ENCODE results near the gene GPD1. TPM values are rescaled to one million over a fixed set of nuclear protein-coding genes. Genes with fewer than 3 reads are reported as not detected.

GPD1 gene
- 39.9 and 54.1 TPM in 2 replicates for total RNA-seq
- polyA plus RNA-seq (2012): 4.8 TPM

DNA sequence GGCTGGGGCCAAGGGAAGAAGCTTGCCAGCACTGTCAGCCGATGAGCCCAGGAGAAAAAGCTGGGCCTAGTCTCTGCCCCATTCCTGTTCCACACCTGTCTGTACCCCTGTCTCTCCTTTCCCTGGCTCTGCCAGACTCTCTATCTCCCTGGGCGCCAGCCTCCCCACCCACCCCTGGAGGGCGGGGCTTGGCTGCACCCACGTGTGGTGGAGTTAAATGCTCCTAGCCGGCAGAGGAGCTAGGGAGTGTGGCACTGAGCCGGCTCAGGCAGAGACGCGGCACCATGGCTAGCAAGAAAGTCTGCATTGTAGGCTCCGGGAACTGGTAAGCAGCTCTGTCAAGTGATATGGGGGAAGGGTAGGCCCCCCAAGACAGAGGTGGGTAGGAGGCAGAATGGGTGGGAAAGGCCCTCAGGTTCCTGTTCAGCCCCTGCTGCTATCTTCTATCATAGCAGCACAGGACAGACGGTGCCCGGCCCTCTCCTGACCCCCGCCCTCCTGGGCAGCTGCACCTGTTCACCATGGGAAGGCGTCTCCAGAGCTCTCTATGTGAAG, at the start of gene GPD1:
TSS of gene GPD1 (plus strand) at position 242 of the 555 bp plus-strand sequence. CDS start at position 285, 43 bp downstream.
- peak; percentile 78 for DNase-seq (ENCODE audit: low read depth)

DNA sequence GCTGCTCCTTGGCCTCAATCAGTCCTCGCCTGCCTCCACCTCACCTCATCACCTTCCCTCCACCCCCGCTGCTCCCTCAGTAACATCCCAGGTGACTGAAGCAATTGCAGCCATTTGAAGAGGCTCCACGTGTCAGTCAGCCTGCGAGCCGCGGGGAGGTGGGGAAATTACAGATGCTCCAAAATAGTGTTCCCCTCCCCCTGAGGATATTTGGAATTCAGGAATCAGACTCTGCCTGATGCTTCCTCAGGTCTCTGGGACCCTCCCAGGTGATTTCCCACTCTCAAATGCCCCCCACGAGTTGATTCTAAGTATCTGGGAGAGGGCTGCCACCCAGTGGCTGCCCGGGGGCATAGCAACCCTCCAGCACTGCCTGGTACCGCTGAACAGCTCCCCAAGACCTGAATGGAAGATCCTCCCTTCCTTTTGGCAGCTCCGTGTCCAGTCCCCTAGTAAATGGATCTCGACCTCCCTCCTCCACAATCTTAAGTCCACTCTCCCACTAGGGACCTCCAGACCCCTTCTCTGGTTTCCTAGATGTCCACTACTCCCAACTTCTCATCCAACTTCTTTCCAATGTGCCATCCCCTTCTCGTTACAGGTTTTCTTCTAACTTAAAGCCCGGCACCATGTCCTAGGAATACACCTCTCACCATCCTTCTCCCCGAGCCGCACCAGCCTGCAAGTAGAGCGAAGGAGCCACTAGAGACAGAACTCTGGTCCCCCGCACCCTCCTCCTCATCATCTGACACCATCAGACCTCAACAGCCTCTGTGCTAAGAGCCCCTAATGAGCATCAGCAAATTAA, 47.8 kb upstream of the GPD1 start:
- peak; percentile 50 for DNase-seq (ENCODE audit: low read depth)

DNA sequence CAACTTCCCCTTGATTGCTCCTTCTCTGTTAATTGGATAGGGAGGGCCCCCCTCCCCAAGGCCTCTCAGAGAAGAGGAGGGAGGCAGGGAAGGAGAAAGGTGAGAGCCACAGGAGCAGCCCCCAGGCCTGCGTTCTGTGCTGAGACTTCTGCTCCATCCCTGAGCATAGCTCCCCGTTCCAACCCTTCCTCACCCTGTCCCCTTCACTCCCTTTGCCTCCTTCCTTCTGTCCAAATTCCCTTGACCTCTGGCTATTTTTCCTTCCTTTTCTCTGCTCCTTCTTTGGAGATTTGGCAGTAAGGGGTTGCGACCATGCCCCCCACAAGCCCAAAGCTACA, 47.2 kb upstream of the GPD1 start:
- no peak for DNase-seq (ENCODE audit: low read depth)

DNA sequence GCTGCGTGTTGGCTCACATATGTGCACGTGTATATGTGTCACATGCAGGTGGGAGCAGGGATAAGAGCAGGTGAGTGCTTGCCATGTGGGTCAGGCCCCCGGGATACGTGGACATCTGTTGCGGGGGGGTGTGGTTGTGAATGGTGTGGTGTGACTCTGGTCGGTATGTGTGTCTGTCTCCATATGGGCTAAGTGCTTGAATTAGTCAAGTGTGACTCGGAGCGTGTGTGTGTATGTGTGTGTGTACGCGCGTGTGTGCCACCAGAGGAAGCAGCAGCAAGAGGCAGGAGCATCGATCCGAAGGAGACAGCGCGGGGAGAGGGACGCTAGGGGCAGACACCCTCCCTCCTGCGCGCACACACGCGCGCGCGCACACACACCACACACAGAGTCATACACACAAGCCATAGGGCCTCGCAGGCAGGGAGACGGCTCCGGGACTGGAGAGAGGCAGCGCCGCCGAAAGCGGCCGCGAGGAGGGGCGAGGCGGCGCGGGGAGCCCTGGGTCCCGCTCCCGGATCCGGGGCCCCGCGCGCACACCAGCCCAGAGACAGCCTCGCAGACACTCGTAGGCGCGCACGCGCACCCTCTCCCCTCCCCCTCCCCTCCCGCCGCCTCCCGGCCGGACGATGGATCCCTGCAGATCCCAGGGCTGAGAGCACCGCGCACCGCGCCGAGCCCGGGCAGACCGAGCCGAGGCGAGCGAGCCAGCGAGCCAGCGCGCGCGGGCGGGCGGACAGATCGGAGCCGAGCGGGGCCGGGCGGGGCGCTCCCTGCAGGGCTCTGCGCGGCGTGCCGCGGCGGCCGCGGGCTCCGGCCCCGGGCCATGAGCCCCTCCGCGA, 46.6 kb upstream of the GPD1 start, which contains the start of gene ASIC1:
TSS of gene ASIC1 (plus strand) at position 597 of the 842 bp plus-strand sequence. CDS start 1,171 bp downstream, outside the sequence.
- DNase-seq (ENCODE audit: low read depth): peak; percentile 77

DNA sequence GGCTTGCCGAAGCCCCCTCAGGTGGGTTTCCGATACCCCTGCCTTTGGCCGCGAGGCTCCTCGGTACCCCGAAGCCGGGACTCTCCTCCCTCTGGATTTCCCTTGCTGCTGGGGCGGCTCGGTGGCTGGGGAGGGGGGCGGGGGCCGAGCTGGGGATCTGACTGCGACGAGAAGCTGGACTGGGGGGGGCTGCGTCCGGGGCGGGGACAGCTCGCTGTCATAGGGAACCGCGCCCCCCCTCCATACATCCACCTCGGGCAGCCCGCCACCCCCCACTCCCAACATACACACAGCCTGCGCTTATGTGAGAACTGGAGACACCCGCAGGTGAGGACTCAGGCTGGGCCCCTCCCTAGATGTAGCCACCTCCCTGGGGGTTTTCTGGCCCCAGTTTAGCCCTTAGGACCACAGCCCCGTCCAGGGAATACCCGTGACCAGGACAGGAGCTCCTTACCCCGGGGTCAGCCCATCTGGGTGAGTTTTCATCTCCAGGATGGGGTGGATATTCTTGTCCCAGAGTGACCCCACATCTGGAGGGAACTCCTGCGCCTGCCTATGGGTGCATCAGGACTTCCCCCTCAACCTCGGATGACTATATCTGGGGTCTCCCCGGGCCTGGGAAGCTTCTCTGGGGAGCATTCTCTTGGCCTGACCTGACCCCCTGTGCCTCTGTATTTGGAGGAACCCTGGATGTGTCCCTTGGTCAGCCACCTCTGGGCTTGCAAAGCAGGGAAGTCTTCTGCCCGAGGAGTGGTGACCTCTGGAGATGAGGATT, 45.7 kb upstream of the GPD1 start:
- DNase-seq (ENCODE audit: low read depth): no peak

DNA sequence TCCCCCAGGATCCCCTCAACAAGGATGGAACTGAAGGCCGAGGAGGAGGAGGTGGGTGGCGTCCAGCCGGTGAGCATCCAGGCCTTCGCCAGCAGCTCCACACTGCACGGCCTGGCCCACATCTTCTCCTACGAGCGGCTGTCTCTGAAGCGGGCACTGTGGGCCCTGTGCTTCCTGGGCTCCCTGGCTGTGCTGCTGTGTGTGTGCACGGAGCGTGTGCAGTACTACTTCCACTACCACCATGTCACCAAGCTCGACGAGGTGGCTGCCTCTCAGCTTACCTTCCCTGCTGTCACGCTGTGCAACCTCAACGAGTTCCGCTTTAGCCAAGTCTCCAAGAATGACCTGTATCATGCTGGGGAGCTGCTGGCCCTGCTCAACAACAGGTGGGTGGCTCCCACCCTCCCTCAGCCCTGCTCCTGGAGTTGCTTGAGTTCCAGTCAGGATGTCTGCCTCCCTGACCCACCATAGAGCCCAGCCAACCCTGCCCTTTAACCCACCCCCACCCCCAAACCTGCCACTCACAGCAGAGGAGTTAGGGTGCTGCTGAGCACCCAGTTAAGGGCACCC, 45.0 kb upstream of the GPD1 start:
- no peak for DNase-seq (ENCODE audit: low read depth)

DNA sequence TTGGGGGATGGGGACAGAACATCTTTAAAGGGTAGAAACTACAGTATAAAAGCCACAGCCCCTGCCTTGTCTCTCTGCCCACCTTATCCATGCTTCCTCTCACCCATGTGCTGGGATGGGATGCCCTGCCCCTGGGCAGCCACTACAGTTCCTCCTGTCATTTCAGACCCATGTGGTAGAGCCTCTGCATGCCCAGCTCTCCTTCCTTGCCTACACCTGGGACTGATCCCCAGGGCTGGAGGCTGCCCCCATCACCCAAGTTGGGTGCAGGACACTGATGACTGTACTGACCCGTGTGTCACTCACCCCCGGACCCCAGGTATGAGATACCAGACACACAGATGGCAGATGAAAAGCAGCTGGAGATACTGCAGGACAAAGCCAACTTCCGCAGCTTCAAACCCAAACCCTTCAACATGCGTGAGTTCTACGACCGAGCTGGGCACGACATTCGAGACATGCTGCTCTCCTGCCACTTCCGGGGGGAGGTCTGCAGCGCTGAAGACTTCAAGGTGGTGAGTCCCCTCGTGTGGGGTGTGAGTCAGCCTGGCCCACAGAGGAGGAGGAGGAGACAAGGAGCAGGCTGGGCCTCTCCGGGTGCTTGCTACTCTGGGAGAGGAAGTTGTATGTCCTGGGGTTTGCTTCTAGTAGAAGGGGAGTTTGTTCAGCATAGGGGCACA, 44.2 kb upstream of the GPD1 start:
- no peak for DNase-seq (ENCODE audit: low read depth)

DNA sequence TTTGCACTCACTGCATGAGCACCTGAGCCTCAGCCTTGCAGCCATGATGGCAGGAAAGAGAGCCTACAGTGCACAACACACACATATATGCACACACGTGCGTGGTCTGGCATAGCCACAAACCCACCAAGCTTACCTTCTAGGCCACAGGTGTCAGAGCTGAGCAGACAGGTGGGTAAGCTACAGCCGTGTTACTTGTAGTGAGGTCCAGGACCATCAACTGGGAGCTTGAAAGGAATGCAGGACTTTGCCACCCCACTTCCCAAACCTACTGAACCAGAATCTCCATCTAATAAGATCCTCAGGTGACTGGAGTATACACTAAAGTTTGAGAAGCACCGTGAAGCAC, 43.7 kb upstream of the GPD1 start:
- no peak for DNase-seq (ENCODE audit: low read depth)

DNA sequence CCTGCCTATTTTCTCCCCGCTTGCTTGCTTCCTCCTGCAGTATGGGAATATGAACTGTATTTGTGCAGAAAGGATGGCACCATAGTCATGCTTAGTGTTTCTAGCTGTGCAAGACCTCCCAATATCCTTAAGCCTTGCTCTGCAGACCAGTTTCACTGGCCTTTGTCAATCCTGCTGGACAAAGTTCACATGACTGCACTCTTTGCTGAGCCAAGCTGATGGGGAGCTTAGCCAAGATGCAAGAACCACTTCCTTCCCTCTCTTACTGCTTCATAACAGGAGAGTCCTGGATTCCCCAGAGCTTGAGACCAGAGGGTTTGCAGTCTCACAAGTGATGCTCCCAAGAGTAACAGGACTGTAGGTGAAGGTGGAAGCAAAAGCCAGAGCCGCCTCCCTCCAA, 42.6 kb upstream of the GPD1 start:
- DNase-seq (ENCODE audit: low read depth): no peak

DNA sequence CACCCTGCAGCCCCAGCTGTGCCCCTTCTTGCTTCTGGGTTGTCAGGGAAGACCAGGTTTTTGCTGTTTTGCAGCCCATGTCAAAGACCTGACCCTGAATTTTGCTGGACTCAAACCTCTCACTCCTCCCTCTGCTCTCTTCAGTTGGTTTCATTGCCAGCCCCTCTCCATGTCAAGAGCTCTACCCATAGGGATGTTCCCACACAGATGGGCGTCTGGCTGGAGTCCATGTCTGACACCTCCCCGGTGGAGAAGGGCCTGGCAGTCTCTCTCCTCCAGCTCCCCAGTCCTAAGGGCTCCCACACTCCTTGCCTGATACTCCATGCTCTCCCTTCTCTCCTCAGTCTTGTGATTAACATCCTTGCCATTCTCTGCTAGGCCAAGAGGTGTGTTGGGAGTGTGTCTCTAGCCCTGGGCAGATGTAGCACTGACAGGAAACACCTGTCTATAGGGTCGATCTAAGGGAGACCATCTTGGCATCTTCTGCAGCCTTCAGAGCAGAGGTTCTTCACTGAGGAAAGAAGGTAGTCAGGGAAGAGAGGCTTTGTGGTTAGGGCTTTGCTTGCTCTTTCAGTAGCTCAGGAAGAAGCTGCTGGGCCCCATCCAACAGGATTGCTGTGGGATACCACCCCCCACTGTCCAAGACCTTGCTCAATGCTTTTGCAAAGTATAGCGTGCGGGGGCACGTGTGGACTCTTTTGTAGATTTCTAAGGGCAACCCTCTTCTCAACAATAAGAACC, 41.7 kb upstream of the GPD1 start:
- DNase-seq (ENCODE audit: low read depth): no peak

DNA sequence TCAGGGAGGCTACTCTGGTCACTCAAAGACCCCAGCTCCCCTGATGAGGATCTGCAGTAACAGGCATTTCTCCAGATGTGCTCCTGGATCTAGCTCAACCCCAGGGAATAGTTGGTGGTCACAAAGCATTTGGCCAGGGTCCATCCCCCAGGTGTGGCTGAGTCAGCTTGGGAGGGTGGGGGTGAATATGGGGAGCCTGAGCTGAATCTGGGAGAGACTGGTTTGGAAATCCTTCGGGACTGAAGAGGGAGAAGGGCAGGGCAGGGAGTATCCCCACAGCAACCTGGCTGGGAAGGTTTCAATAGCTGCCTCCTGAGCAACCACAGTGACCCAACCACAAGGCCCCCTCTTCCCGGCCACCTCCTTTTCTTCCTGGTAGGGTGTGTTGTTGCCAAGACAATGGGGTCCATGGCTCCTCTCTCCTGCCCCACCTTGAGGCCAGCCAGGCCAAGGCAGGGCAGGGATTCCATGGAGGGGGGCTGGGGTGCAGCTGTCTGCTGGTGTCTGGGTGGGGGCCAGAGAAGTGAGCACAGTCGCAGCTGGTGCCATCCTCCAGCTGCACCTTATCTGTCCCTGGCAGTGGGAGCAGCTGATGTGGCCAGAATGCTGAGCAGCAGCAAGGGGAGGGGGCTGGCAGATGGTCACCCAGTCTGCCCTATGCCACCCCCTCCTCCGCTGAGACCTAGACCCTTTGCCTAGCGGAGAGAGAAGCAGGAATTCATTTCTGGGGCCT, 40.9 kb upstream of the GPD1 start:
- DNase-seq (ENCODE audit: low read depth): peak; percentile 92

DNA sequence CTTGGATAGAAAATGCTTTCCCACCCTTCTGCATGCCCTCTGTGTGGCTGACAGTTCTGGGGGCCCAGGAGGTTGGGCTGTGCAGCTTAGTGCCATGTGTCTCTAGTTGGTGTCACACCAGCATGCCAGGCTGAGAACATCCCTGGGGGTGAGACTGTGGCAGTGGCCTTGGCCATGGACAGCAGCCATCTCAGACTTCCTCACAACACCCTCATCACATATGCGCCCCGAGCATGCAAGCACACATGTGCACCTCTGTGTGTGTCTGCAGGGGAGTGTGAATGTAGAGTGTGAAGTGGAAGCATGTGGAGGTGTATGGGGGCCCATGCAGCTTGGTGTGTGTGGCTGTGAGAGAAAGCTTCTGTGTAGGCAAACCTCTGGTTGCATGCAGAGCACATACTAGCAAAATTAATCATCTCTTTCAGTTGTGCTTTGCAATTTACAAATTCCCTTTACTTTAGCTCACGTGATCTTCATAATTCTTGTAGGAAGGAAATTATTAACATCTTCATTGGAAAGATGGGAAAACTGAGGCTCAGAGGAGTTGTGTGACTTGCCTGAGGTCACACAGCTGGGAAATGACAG, 38.0 kb upstream of the GPD1 start:
- DNase-seq (ENCODE audit: low read depth): no peak

DNA sequence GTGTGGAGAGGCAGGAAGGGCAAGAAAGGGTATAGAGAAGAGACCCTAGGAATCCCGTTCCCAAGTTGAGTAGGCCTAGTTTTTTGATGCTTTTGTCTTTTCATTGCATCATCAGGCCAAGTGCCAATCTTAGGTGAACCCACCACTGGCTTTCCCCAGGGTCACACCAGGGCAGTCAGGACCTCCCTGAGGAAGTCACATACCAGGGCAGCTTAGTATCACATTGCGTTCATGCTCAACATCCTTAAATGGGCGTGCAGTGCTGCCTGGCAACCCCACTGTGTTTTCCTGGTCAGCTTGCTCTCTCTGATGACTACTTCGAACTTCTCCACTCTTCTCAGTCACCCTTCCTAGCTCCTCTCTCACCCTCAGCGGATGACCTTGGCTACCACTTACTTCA, 37.4 kb upstream of the GPD1 start:
- peak; percentile 86 for DNase-seq (ENCODE audit: low read depth)

DNA sequence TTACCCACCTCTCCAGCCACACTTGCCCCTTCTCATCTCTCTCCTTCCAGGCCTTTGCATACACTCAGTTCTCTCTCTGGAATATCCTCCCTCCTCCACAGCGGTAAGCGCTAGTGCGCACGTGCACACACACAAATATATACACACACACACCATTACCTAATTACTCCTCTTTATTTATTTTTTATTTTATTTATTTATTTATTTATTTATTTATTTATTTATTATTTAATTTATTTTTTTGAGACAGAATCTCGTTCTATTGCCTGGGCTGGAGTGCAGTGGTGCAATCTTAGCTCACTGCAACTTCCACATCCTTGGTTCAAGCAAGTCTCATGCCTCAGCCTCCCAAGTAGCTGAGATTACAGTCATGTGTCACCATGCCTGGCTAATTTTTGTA, 34.7 kb upstream of the GPD1 start:
- DNase-seq (ENCODE audit: low read depth): no peak

DNA sequence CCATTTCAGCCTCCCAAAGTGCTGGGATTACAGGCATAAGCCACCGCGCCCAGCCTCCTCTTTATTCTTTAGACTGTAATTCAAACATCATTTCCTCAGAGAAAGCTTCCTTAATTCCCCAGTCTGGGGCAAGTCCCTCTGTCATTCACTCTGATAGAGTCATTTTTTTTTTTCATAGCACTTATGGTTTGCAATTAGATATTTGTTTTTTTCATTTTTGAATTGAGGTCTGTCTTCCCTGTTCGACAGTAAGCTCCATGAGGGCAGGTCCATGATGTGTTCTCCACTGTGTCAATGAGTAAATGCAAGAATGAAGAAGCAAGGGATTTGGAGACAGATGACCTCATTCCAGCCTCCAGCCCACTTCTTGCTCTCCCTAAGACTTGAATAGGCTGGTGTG, 34.3 kb upstream of the GPD1 start:
- no peak for DNase-seq (ENCODE audit: low read depth)

DNA sequence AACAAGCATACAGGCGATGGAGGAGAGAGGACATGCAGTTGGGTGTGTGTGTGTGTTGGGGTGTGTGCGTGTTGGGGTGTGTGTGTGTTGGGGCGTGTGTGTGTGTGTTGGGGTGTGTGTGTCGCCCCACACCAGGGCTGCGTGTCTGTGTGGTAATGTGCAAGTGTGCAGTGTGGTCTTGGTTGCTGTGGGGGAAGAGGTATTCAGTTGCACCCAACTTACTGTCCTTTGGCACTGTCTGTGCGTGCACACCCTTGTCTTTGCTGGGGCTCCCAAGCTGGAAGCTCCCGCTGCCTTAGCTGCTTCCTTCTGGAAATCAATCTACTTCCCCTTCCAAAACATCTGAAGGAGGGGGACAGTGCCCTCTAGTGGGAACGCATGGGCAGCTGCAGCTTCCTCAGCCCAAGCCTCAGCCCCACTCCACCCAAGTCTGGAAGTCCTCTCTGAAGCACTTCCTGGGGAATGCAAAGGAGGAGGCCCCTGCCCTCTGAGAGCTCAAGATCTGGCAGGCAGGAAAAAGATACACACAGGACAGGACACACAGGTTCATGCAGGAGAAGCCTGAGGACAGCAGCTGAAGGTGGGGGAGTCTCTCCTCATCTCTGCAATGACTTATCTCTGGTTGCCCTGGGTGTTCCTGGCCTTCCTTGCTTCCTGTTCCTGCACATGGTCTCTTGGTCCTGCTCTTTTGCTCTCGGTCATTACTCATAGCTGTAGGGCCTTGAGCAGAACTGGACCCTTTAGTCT, 33.3 kb upstream of the GPD1 start:
- DNase-seq (ENCODE audit: low read depth): peak; percentile 86

DNA sequence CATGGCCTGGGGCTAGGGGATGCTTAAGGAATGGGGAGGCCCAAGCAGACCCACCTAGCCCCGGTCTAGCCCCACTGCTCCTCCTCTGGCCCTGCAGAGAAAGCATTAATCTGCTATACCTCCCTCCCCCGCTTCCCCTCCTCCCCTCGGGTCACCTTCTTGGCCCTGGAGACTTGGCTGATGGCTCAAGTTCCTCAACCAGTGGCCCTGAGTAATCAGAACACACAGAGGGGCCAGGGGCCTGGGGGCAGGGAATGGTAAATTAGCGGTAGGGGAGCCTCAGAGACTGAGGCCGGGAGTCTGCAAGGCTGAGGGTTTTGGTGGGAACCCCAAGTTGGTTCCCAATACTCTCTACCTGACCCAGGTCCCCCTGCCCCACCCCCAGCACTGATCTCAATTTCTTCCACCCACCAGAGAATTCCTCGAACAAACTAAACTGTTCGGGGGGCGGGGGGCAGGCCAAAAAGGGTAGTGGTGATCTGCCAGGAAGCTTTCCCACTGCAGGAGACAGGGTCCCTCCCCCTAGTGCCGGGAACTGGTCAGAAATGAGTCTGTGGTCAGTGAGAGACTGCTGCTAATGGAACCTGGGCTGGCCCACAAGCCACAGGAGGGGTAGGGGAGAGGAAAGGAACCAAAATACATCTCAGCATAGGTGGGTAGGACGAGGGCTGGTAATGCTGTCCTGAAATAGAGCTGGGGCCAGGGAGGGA, 31.5 kb upstream of the GPD1 start:
- no peak for DNase-seq (ENCODE audit: low read depth)

Data from myocyte (in vitro differentiated cells).